ENCODE measurements around the gene HDAC1. TPM values are rescaled to one million over a fixed set of nuclear protein-coding genes. Genes with fewer than 3 reads are reported as not detected.

The HDAC1 gene
- total and polyA plus RNA-seq, 2 of the 13 experiments (the other 11 are each of a cell fraction or from before 2014, with no cell fraction given): 93.5 to 189 TPM

DNA sequence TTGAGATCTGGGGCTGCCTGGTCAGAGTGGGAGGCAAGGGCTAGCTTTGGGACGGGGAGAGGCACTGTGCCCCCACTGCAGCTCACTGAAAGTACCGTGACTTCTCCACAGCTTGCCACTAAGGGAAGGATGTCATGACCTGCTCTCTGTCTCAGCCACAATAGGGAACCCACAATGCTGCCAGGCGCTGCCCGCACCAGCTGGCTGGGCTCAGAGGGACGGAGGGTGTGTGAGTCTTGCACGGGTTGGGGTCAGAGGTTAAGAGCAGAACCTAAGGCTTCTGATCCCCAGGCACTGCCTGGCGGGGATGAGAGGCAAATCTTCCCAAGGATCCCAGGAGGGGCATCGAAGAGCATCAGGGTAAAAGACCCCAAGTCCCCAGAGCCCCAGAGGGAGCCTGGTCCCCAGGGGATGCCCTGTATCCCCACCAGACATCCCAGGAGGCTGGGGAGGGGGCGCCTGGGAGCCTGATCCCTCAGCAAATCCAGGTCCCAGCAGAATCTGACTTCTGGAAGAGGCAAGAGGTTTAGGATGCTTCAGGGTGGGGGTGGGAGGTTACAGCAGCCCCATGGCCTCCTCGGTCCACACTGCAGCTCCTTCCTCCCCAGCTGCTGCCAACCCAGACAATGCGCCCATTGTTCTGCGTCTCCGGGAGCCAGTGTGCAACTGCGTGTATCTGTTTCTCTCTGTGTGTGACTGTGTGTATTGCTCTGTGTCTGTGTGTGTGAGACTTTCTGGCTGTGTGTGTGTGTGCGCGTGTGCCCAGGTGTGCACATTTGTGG is 46.2 kb downstream of the HDAC1 start (continued):
- no peak for TF ChIP-seq TCF12 (IDR thresholded peaks at IDR 0.05)
- no peak for TF ChIP-seq TCF12 (CRISPR knock-in tag; IDR thresholded peaks at IDR 0.05)
- TF ChIP-seq PAF1 (CRISPR knock-in tag; IDR thresholded peaks at IDR 0.05): no peak
- no peak for TF ChIP-seq NCOA1 (CRISPR knock-in tag; IDR thresholded peaks at IDR 0.05)
- TF ChIP-seq, protein P1, sequence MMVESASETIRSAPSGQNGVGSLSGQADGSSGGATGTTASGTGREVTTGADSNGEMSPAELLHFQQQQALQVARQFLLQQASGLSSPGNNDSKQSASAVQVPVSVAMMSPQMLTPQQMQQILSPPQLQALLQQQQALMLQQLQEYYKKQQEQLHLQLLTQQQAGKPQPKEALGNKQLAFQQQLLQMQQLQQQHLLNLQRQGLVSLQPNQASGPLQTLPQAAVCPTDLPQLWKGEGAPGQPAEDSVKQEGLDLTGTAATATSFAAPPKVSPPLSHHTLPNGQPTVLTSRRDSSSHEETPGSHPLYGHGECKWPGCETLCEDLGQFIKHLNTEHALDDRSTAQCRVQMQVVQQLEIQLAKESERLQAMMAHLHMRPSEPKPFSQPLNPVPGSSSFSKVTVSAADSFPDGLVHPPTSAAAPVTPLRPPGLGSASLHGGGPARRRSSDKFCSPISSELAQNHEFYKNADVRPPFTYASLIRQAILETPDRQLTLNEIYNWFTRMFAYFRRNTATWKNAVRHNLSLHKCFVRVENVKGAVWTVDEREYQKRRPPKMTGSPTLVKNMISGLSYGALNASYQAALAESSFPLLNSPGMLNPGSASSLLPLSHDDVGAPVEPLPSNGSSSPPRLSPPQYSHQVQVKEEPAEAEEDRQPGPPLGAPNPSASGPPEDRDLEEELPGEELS (CRISPR knock-in tag; IDR thresholded peaks at IDR 0.05): peak; percentile 60
- TF ChIP-seq, protein P2, sequence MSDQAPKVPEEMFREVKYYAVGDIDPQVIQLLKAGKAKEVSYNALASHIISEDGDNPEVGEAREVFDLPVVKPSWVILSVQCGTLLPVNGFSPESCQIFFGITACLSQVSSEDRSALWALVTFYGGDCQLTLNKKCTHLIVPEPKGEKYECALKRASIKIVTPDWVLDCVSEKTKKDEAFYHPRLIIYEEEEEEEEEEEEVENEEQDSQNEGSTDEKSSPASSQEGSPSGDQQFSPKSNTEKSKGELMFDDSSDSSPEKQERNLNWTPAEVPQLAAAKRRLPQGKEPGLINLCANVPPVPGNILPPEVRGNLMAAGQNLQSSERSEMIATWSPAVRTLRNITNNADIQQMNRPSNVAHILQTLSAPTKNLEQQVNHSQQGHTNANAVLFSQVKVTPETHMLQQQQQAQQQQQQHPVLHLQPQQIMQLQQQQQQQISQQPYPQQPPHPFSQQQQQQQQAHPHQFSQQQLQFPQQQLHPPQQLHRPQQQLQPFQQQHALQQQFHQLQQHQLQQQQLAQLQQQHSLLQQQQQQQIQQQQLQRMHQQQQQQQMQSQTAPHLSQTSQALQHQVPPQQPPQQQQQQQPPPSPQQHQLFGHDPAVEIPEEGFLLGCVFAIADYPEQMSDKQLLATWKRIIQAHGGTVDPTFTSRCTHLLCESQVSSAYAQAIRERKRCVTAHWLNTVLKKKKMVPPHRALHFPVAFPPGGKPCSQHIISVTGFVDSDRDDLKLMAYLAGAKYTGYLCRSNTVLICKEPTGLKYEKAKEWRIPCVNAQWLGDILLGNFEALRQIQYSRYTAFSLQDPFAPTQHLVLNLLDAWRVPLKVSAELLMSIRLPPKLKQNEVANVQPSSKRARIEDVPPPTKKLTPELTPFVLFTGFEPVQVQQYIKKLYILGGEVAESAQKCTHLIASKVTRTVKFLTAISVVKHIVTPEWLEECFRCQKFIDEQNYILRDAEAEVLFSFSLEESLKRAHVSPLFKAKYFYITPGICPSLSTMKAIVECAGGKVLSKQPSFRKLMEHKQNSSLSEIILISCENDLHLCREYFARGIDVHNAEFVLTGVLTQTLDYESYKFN (CRISPR knock-in tag; conservative IDR thresholded peaks at IDR 0.05): peak; percentile 24; the same call in 1 of the 2 replicates
- TF ChIP-seq GATA4 (IDR thresholded peaks at IDR 0.05; ENCODE audit: borderline replicate concordance, low read depth): no peak
- TF ChIP-seq ZNF724P (CRISPR knock-in tag; IDR thresholded peaks at IDR 0.05; ENCODE audit: borderline replicate concordance): no peak
- TF ChIP-seq ZNF792 (CRISPR knock-in tag; IDR thresholded peaks at IDR 0.05): 0 out of 2 replicates have a peak, but pooled peaks have one; percentile 34
- TF ChIP-seq, protein P3, sequence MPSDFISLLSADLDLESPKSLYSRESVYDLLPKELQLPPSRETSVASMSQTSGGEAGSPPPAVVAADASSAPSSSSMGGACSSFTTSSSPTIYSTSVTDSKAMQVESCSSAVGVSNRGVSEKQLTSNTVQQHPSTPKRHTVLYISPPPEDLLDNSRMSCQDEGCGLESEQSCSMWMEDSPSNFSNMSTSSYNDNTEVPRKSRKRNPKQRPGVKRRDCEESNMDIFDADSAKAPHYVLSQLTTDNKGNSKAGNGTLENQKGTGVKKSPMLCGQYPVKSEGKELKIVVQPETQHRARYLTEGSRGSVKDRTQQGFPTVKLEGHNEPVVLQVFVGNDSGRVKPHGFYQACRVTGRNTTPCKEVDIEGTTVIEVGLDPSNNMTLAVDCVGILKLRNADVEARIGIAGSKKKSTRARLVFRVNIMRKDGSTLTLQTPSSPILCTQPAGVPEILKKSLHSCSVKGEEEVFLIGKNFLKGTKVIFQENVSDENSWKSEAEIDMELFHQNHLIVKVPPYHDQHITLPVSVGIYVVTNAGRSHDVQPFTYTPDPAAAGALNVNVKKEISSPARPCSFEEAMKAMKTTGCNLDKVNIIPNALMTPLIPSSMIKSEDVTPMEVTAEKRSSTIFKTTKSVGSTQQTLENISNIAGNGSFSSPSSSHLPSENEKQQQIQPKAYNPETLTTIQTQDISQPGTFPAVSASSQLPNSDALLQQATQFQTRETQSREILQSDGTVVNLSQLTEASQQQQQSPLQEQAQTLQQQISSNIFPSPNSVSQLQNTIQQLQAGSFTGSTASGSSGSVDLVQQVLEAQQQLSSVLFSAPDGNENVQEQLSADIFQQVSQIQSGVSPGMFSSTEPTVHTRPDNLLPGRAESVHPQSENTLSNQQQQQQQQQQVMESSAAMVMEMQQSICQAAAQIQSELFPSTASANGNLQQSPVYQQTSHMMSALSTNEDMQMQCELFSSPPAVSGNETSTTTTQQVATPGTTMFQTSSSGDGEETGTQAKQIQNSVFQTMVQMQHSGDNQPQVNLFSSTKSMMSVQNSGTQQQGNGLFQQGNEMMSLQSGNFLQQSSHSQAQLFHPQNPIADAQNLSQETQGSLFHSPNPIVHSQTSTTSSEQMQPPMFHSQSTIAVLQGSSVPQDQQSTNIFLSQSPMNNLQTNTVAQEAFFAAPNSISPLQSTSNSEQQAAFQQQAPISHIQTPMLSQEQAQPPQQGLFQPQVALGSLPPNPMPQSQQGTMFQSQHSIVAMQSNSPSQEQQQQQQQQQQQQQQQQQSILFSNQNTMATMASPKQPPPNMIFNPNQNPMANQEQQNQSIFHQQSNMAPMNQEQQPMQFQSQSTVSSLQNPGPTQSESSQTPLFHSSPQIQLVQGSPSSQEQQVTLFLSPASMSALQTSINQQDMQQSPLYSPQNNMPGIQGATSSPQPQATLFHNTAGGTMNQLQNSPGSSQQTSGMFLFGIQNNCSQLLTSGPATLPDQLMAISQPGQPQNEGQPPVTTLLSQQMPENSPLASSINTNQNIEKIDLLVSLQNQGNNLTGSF (CRISPR knock-in tag; IDR thresholded peaks at IDR 0.05): no peak
- no peak for TF ChIP-seq ZBTB38 (CRISPR knock-in tag; IDR thresholded peaks at IDR 0.05)
- no peak; the same call in 1 of the 2 replicates for TF ChIP-seq SIN3A (IDR thresholded peaks at IDR 0.05; ENCODE audit: borderline replicate concordance, low read depth, low read length)
- no peak for TF ChIP-seq KLF11 (CRISPR knock-in tag; IDR thresholded peaks at IDR 0.05)
- no peak for TF ChIP-seq ARNT2 (CRISPR knock-in tag; IDR thresholded peaks at IDR 0.05; ENCODE audit: low read depth)
- TF ChIP-seq NFIB (CRISPR knock-in tag; IDR thresholded peaks at IDR 0.05; ENCODE audit: borderline replicate concordance): no peak
- TF ChIP-seq, protein P4, sequence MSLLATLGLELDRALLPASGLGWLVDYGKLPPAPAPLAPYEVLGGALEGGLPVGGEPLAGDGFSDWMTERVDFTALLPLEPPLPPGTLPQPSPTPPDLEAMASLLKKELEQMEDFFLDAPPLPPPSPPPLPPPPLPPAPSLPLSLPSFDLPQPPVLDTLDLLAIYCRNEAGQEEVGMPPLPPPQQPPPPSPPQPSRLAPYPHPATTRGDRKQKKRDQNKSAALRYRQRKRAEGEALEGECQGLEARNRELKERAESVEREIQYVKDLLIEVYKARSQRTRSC (CRISPR knock-in tag; IDR thresholded peaks at IDR 0.05; ENCODE audit: low read depth): no peak

All from HepG2 (cell line).